ENCODE measurements around the gene CLEC18B.
A peak's percentile ranks its signal among the peaks of the same experiment; 100 is the strongest.
"Not testable (repeated sequence)": the region's sequence is repeated elsewhere in the genome, so short reads cannot be mapped to it uniquely, and the experiment has no call there.

- TF ChIP-seq CTCF (IDR thresholded peaks at IDR 0.05), result peak; percentile 63 to 81 (median 75)
- not testable (repeated sequence) for TF ChIP-seq POLR2A (IDR thresholded peaks at IDR 0.05)
Observed at GRCh38 chr16:74430036-74430712, 8.9 kb upstream of the CLEC18B start.
